Hepatocyte (in vitro differentiated cells): ENCODE measurements around the gene GALNTL6. TPM values are rescaled to one million over a fixed set of nuclear protein-coding genes. Genes with fewer than 3 reads are reported as not detected.

ENCODE experiments used
- DNase-seq: peaks from one replicate; pipeline ENCODE4 v3.0.0-alpha.2; 2016; ENCODE audit warnings: low spot score
- H2AFZ ChIP-seq: fragments of 200-600 bp; sonication (generic); 2 replicates; pipeline ENCODE4 v1.6.0; 2016; ENCODE audit warnings: antibody characterized with exemption, mild to moderate bottlenecking
- H3K27ac ChIP-seq: fragments of 200-600 bp; sonication (generic); 2 replicates; pipeline ENCODE4 v1.5.1; 2016; ENCODE audit warnings: mild to moderate bottlenecking
- H3K27me3 ChIP-seq: fragments of 200-600 bp; sonication (generic); 2 replicates; pipeline ENCODE4 v1.6.1; 2016
- H3K36me3 ChIP-seq: fragments of 200-600 bp; sonication (generic); replicated peaks from 2 replicates; pipeline ENCODE4 v1.5.1; 2016; ENCODE audit warnings: low read depth; ENCODE audit not compliant: insufficient read depth
- H3K4me1 ChIP-seq: fragments of 200-600 bp; sonication (generic); 2 replicates; pipeline ENCODE4 v1.5.1; 2016; ENCODE audit warnings: mild to moderate bottlenecking, moderate library complexity; ENCODE audit not compliant: insufficient read depth
- H3K4me2 ChIP-seq: fragments of 200-600 bp; sonication (generic); 2 replicates; pipeline ENCODE4 v1.6.0; 2016
- H3K4me3 ChIP-seq: fragments of 200-600 bp; sonication (generic); 2 replicates; pipeline ENCODE4 v1.5.1; 2016; ENCODE audit warnings: mild to moderate bottlenecking
- H3K79me2 ChIP-seq: fragments of 200-600 bp; sonication (generic); 2 replicates; pipeline ENCODE4 v1.6.0; 2017; ENCODE audit warnings: mild to moderate bottlenecking
- H3K9me2 ChIP-seq: fragments of 200-600 bp; sonication (generic); replicated peaks from 2 replicates; pipeline ENCODE4 v1.6.0; 2017; ENCODE audit warnings: mild to moderate bottlenecking; ENCODE audit not compliant: insufficient read depth
- H3K9me3 ChIP-seq: fragments of 200-600 bp; sonication (generic); 2 replicates; pipeline ENCODE4 v1.5.1; 2016; ENCODE audit warnings: low read depth, mild to moderate bottlenecking
- H4K20me1 ChIP-seq: fragments of 200-600 bp; sonication (generic); 2 replicates; pipeline ENCODE4 v1.6.0; 2016; ENCODE audit warnings: mild to moderate bottlenecking; ENCODE audit not compliant: insufficient read depth, poor library complexity, severe bottlenecking
- CTCF ChIP-seq: fragments of 200-600 bp; sonication (generic); IDR thresholded peaks from 2 replicates; pipeline ENCODE4 v1.5.1; 2016; ENCODE audit warnings: antibody characterized with exemption, mild to moderate bottlenecking; ENCODE audit not compliant: poor library complexity
- EZH2 ChIP-seq: fragments of 200-600 bp; sonication (generic); IDR thresholded peaks from 2 replicates; pipeline ENCODE4 v1.6.1; 2016; ENCODE audit warnings: antibody characterized with exemption, mild to moderate bottlenecking, borderline replicate concordance
- EZH2phosphoT487 ChIP-seq: fragments of 200-600 bp; sonication (generic); IDR thresholded peaks from one replicate; pipeline ENCODE4 v1.6.1; 2018; ENCODE audit warnings: antibody characterized with exemption, mild to moderate bottlenecking, low read depth, moderate library complexity; ENCODE audit not compliant: unreplicated experiment, severe bottlenecking
- WGBS: methylation state at CpG from one replicate; pipeline ENCODE4 v1.1.6; 2016; ENCODE audit warnings: low lambda C conversion rate; ENCODE audit errors: missing lambda C conversion rate; 5-methylcytosine and 5-hydroxymethylcytosine counted together
- polyA plus RNA-seq: library from polyadenylated mRNA; unstranded; fragments of >200 nt; fragmentation: Nextera tagmentation; extraction: Ambion mirVana; gene quantifications from 2 replicates; pipeline ENCODE4 v1.2.1, GENCODE V29; 2016
- total RNA-seq: library from RNA; depleted of rRNA; stranded (reverse); fragments of >200 nt; gene quantifications from 2 replicates; pipeline ENCODE4 v1.2.3, GENCODE V29; 2014

Gene GALNTL6
- total and polyA plus RNA-seq, 2 experiments from 2014 or later, result 0.53 to 0.74 TPM

GRCh38 chr4:172011196-172011595 is 198.0 kb downstream of the GALNTL6 start:
- Histone ChIP-seq H3K9me2 (no peaks in the 10 kb centered on the region), H3K79me2 (no peaks in the 10 kb centered on the region), H4K20me1 (no peaks in the 10 kb centered on the region), H3K27ac (no peak overlapping the region), H3K4me2 (no peak overlapping the region), H3K27me3 (no peaks in the 10 kb centered on the region), H3K4me3 (no peak overlapping the region), H3K9me3 (peaks cover 3% of the 10 kb centered on the region), H3K4me1 (no peaks in the 10 kb centered on the region), H2AFZ (no peak overlapping the region), H3K36me3 (no peaks in the 10 kb centered on the region)
- DNase-seq, result no peak
- TF ChIP-seq EZH2phosphoT487 (no peak), CTCF (no peak), EZH2 (no peak)
- WGBS, result 50% methylated on average over 1 of the region's 1 CpG

GRCh38 chr4:172018358-172018757 is 205.2 kb downstream of the GALNTL6 start:
- H3K4me1 ChIP-seq, result no peaks in the 10 kb centered on the region
- no peak overlapping the region for H3K4me3 ChIP-seq
- no peaks in the 10 kb centered on the region for H3K36me3 ChIP-seq
- peaks cover 3% of the 10 kb centered on the region for H3K9me3 ChIP-seq
- H3K4me2 ChIP-seq, result no peak overlapping the region
- no peaks in the 10 kb centered on the region for H4K20me1 ChIP-seq
- DNase-seq, result no peak
- no peaks in the 10 kb centered on the region for H3K27me3 ChIP-seq
- TF ChIP-seq EZH2phosphoT487 (no peak), EZH2 (no peak), CTCF (no peak)
- H3K27ac ChIP-seq, result no peak overlapping the region
- WGBS, result 62% methylated on average over 1 of the region's 1 CpG
- no peaks in the 10 kb centered on the region for H3K79me2 ChIP-seq
- no peak overlapping the region for H2AFZ ChIP-seq
- no peaks in the 10 kb centered on the region for H3K9me2 ChIP-seq

GRCh38 chr4:172035562-172035961 is 222.4 kb downstream of the GALNTL6 start:
- no peak overlapping the region for H3K27ac ChIP-seq
- WGBS, result 93% methylated on average over 2 of the region's 2 CpGs
- H3K4me3 ChIP-seq, result no peak overlapping the region
- H3K36me3 ChIP-seq, result no peaks in the 10 kb centered on the region
- H3K4me2 ChIP-seq, result no peak overlapping the region
- TF ChIP-seq EZH2phosphoT487, result no peak
- TF ChIP-seq CTCF, result no peak
- TF ChIP-seq EZH2, result no peak
- H3K9me2 ChIP-seq, result no peaks in the 10 kb centered on the region
- H3K27me3 ChIP-seq, result no peaks in the 10 kb centered on the region
- no peaks in the 10 kb centered on the region for H3K9me3 ChIP-seq
- no peak for DNase-seq
- H3K79me2 ChIP-seq, result no peaks in the 10 kb centered on the region
- no peaks in the 10 kb centered on the region for H4K20me1 ChIP-seq
- no peak overlapping the region for H2AFZ ChIP-seq
- H3K4me1 ChIP-seq, result no peaks in the 10 kb centered on the region

GRCh38 chr4:172040766-172041165 is 227.6 kb downstream of the GALNTL6 start:
- Histone ChIP-seq H2AFZ (no peak overlapping the region), H3K4me2 (no peak overlapping the region), H3K27ac (no peak overlapping the region), H3K9me3 (no peaks in the 10 kb centered on the region), H3K36me3 (no peaks in the 10 kb centered on the region), H3K79me2 (no peaks in the 10 kb centered on the region), H3K4me3 (no peak overlapping the region), H3K27me3 (no peaks in the 10 kb centered on the region), H3K4me1 (no peaks in the 10 kb centered on the region), H3K9me2 (no peaks in the 10 kb centered on the region), H4K20me1 (no peaks in the 10 kb centered on the region)
- DNase-seq, result no peak
- TF ChIP-seq EZH2 (no peak), EZH2phosphoT487 (no peak), CTCF (no peak)
